WTC11 (cell line): ENCODE data around the gene AGER. TPM values are rescaled to one million over a fixed set of nuclear protein-coding genes. Genes with fewer than 3 reads are reported as not detected.

ENCODE experiments used
- ATAC-seq: fragments of 200-7000 bp; cut with Tn5 transposase; 2 replicates; pipeline ENCODE4 v1.10.0; 2021; ENCODE audit warnings: mild to moderate bottlenecking, moderate library complexity
- CTCF ChIA-PET: fragments of 300-600 bp; sonication (Branson Sonifier 250); formaldehyde crosslinking; loops from one replicate; lab custom pipeline; 2021; ENCODE audit warnings: antibody characterized with exemption; lab: Charles Lee
- POLR2A ChIA-PET: fragments of 350-600 bp; sonication (Branson Sonifier 250); formaldehyde crosslinking; loops from one replicate; lab custom pipeline; 2021; ENCODE audit warnings: antibody characterized with exemption; lab: Charles Lee
- DNase-seq: peaks from one replicate; pipeline ENCODE4 v3.0.0; 2021; ENCODE audit warnings: low spot score
- H3K27ac Mint-ChIP-seq: 2 replicates; pipeline ENCODE4 v1.8.0; 2021; ENCODE audit warnings: mixed read lengths
- H3K27me3 Mint-ChIP-seq: 2 replicates; pipeline ENCODE4 v1.8.0; 2021; ENCODE audit warnings: low read depth, mild to moderate bottlenecking, moderate library complexity, mixed read lengths
- H3K36me3 Mint-ChIP-seq: 2 replicates; pipeline ENCODE4 v1.8.0; 2021; ENCODE audit warnings: mixed read lengths
- H3K4me1 Mint-ChIP-seq: 2 replicates; pipeline ENCODE4 v1.8.0; 2022; ENCODE audit warnings: mixed read lengths
- H3K4me3 Mint-ChIP-seq: 2 replicates; pipeline ENCODE4 v1.8.0; 2021; ENCODE audit warnings: mild to moderate bottlenecking, moderate library complexity, mixed read lengths
- H3K9me3 Mint-ChIP-seq: 2 replicates; pipeline ENCODE4 v1.8.0; 2021; ENCODE audit warnings: mixed read lengths
- CTCF ChIP-seq: fragments of 200-600 bp; IDR thresholded peaks from 2 replicates; pipeline ENCODE4 v1.8.0; 2022; ENCODE audit warnings: antibody characterized with exemption
- ELF4 ChIP-seq: sonication (generic); formaldehyde crosslinking; IDR thresholded peaks from 2 replicates; pipeline ENCODE4 v1.8.1; 2022; ENCODE audit warnings: low read depth, mild to moderate bottlenecking, moderate library complexity, missing genetic modification reagents
- FOXP1 ChIP-seq: sonication (generic); formaldehyde crosslinking; IDR thresholded peaks from 2 replicates; pipeline ENCODE4 v1.8.0; 2022; ENCODE audit warnings: missing genetic modification reagents, mild to moderate bottlenecking, moderate library complexity, borderline replicate concordance
- GABPB1 ChIP-seq: sonication (generic); formaldehyde crosslinking; IDR thresholded peaks from 2 replicates; pipeline ENCODE4 v1.8.1; 2023; ENCODE audit warnings: mild to moderate bottlenecking, missing genetic modification reagents
- IRF1 ChIP-seq: sonication (generic); formaldehyde crosslinking; IDR thresholded peaks from 2 replicates; pipeline ENCODE4 v1.8.0; 2023; ENCODE audit warnings: missing genetic modification reagents
- MXD4 ChIP-seq: fragments of 250-450 bp; sonication (Bioruptor Pico); IDR thresholded peaks from 2 replicates; pipeline ENCODE4 v1.8.0; 2021; ENCODE audit warnings: mild to moderate bottlenecking, moderate library complexity, borderline replicate concordance
- OVOL2 ChIP-seq: fragments of 250-450 bp; sonication (Bioruptor Pico); IDR thresholded peaks from 2 replicates; pipeline ENCODE4 v1.9.0; 2021; ENCODE audit warnings: mild to moderate bottlenecking, borderline replicate concordance
- ZNF281 ChIP-seq: sonication (generic); formaldehyde crosslinking; IDR thresholded peaks from 2 replicates; pipeline ENCODE4 v1.8.0; 2023; ENCODE audit warnings: mild to moderate bottlenecking, missing genetic modification reagents
- ZNF396 ChIP-seq: fragments of 250-450 bp; sonication (Bioruptor Pico); IDR thresholded peaks from 2 replicates; pipeline ENCODE4 v1.8.0; 2021; ENCODE audit warnings: mild to moderate bottlenecking, moderate library complexity, borderline replicate concordance
- ZNF512 ChIP-seq: sonication (generic); formaldehyde crosslinking; IDR thresholded peaks from 2 replicates; pipeline ENCODE4 v1.8.1; 2022; ENCODE audit warnings: missing genetic modification reagents, borderline replicate concordance
- ZNF532 ChIP-seq: fragments of 250-450 bp; sonication (Bioruptor Pico); IDR thresholded peaks from 2 replicates; pipeline ENCODE4 v1.9.0; 2021; ENCODE audit warnings: mild to moderate bottlenecking, borderline replicate concordance
- total RNA-seq: library from RNA; stranded (reverse); gene quantifications from 3 replicates; pipeline ENCODE4 v1.2.3, GENCODE V29; 2021

AGER gene
- total RNA-seq, 1 experiment from 2014 or later, result 18.1 TPM

- no peak for ATAC-seq
- Mint-ChIP-seq H3K36me3 (no peaks in the 10 kb centered on the region), H3K4me1 (no peaks in the 10 kb centered on the region), H3K27me3 (peaks cover 4% of the 10 kb centered on the region), H3K4me3 (no peak overlapping the region), H3K27ac (no peak overlapping the region), H3K9me3 (peaks cover 7% of the 10 kb centered on the region; the same call in 1 of the 2 replicates)
- TF ChIP-seq GABPB1 (CRISPR knock-in tag), result peak; percentile 95
- TF ChIP-seq ZNF512 (CRISPR knock-in tag), result no peak
- ChIA-PET CTCF (no interaction called here), POLR2A (no interaction called here)
- DNase-seq, result no peak
These were observed 24.9 kb upstream of the AGER start for GRCh38 chr6:32208996-32209395.

- Mint-ChIP-seq H3K36me3 (no peaks in the 10 kb centered on the region), H3K4me3 (no peak overlapping the region), H3K27me3 (peaks cover 4% of the 10 kb centered on the region; the same call in 1 of the 2 replicates), H3K9me3 (peaks cover 7% of the 10 kb centered on the region; the same call in 1 of the 2 replicates), H3K27ac (no peak overlapping the region), H3K4me1 (no peaks in the 10 kb centered on the region)
- ATAC-seq, result no peak
- POLR2A ChIA-PET, result interaction anchor here (1.0 kb wide), 1 partner anchor 9 kb away, joined by 3 read pairs; no protein-coding TSS in a partner anchor
- TF ChIP-seq CTCF, result no peak
- no peak for TF ChIP-seq OVOL2 (CRISPR knock-in tag)
- TF ChIP-seq MXD4 (CRISPR knock-in tag), result no peak
- no peak for TF ChIP-seq IRF1 (CRISPR knock-in tag)
- no peak for TF ChIP-seq ZNF396 (CRISPR knock-in tag)
- no peak for TF ChIP-seq ZNF281
- CTCF ChIA-PET, result no interaction called here
- no peak for DNase-seq
These were observed 20.2 kb upstream of the AGER start for GRCh38 chr6:32204268-32204715.

- no peaks in the 10 kb centered on the region for H3K4me1 Mint-ChIP-seq
- peaks cover 6% of the 10 kb centered on the region for H3K27me3 Mint-ChIP-seq
- POLR2A ChIA-PET, result no interaction called here
- no peaks in the 10 kb centered on the region for H3K36me3 Mint-ChIP-seq
- H3K27ac Mint-ChIP-seq, result no peak overlapping the region
- no peak for DNase-seq
- peaks cover 7% of the 10 kb centered on the region; the same call in 1 of the 2 replicates for H3K9me3 Mint-ChIP-seq
- H3K4me3 Mint-ChIP-seq, result no peak overlapping the region
- CTCF ChIA-PET, result interaction anchor here (0.7 kb wide), 1 partner anchor 988 kb away, joined by 3 read pairs; the partner anchor contains the start of gene COL11A2
- TF ChIP-seq ZNF532 (CRISPR knock-in tag) (no peak), ELF4 (no peak), FOXP1 (0 out of 2 replicates have a peak, but pooled peaks have one; percentile 28)
- TF ChIP-seq, all 79 proteins: peak for 1
- ATAC-seq, result no peak
These were observed 19.6 kb upstream of the AGER start for GRCh38 chr6:32203426-32204267.
